HG02870 (cell line): Measurements from ENCODE around the gene ARHGAP45.

Experiments
- ATAC-seq: cut with Tn5 transposase; IDR thresholded peaks from one replicate; pipeline ENCODE4 v1.9.1; 2021; ENCODE audit warnings: mild to moderate bottlenecking, moderate library complexity; ENCODE audit not compliant: unreplicated experiment

The ARHGAP45 gene

DNA sequence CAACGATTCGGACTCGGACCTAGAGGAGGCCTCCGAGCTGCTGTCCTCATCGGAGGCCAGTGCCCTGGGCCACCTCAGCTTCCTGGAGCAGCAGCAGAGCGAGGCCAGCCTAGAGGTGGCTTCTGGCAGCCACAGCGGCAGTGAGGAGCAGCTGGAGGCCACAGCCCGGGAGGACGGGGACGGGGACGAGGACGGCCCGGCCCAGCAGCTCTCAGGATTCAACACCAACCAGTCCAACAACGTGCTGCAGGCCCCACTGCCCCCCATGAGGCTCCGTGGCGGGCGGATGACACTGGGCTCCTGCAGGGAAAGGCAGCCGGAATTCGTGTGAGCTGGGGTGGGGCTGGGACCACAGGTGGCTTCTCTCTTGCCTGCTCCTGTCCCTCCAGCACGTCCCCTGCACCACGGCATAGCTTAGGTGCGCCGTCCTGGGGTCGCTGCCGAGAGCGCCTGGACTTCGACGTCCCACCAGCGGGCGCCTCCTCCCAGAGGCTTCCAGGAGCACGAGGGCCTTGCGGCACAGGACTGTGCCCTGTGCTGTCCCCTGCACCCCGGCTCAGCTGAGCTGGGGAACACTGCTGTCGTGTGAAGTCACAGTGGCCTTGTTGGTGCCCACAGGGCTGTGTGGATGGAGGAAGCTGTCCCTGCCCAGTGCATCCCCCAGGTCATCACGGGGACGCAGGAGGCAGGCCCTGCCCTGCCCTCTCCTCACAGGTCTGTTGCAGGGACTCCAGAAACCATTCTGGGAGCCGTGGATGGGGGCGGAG lies 18.9 kb downstream of the ARHGAP45 start:
- no peak for ATAC-seq

GRCh38 chr19:1086613-1087012 lies 19.6 kb downstream of the ARHGAP45 start:
- no peak for ATAC-seq

- ATAC-seq = no peak
Measured at GRCh38 chr19:1087813-1088415, 20.9 kb downstream of the ARHGAP45 start.

DNA sequence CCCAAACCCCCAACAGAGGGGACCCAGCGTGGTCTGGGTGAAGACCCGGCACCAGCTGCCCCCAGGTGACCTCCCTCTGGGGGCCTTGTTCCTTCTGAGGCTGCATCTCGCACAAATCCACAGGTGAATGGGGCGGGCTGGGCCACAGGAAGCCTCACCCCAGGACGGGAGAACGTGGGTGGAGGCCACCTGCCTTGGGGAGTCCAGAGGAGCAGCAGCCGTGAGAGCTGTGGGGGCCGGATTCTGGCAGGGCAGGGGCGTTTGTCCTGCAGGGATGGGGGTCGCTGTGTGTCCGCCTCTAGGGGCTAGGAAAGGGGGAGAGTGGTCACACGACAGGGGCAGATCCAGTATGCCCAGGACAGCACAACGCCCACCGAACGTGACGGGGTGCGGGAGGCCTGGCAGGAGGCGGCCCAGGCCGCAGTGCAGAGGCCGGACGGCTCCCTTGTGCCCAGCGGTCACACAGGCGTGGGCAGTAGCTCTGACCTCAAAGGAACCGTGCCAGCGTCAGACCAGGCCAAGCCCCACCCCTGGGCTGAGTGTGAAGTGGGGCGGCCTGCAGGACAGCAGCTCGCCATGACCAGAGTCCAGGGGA lies 21.5 kb downstream of the ARHGAP45 start:
- ATAC-seq = no peak

GRCh38 chr19:1089126-1089771 lies 22.3 kb downstream of the ARHGAP45 start:
- no peak for ATAC-seq

- ATAC-seq = no peak
Measured at GRCh38 chr19:1089891-1090290, 22.9 kb downstream of the ARHGAP45 start.

GRCh38 chr19:1090731-1091543 lies 24.0 kb downstream of the ARHGAP45 start:
- no peak for ATAC-seq

DNA sequence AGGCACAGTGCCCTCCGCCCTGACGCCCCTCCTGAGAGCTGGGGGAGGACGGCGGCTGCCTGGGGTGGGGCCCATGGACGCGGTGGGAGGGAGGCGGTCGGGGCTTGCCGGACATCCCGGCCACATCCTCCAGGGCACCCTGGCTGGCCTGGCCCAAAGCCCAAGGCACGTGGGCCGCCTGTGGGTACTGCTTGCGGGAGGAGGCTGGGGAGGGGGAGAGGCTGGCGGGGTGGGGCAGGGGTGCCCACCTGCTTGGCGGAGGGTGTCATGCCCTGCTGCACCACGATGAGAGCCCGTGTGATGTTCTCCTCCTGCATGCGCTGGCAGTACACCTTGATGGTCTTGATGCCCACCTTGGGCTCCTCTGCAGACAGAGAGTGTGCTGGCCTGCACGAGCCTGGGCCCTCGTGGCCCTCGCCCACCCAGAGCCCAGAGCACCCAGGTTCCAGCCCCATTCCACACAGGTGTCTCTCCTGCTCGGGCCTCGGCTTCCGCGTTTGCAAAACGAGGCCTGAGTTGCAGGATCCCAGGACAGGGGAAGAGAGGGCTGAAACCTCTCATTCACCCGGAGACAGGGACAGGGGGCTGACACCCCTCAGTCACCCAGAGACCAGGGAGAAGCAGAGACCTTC lies 24.7 kb downstream of the ARHGAP45 start:
- ATAC-seq = no peak

- no peak for ATAC-seq
Measured at GRCh38 chr19:1093330-1093729, 26.4 kb downstream of the ARHGAP45 start.

DNA sequence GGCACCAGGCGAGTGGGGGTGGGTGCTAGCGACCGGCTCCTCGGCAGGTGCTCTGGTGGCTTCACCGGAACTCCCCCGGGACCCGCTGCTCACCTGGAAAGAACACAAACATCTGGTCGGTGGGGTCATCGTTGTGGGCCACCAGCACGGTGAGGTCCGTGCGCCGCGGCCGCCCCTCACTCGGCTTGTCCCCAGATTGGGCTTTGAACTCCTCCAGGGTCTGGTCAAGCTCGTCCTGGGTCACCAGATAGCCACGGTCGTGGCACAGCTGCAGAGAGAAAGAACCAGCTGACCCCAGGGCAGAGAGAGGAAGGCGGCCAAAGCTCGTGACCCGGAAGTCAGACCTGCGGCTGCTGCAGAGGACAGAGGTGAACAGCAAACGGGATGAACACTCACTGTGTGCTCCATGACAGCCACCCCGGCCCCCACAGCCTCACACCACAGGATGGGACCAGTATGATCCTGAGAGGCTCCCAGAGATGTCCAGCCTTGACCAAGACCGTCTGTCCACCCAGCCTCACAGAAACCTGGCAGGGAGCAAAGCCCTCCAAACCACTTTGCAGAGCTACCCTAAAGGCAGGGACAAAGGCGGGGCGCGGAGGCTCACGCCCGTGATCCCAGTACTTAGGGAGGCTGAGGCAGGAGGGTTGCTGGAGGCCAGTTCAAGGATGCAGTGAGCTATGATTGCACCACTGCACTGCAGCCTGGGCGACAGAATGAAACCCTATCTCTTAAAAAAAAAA lies 27.0 kb downstream of the ARHGAP45 start:
- no peak for ATAC-seq

GRCh38 chr19:1094655-1094977 lies 27.6 kb downstream of the ARHGAP45 start:
- no peak for ATAC-seq

GRCh38 chr19:1094978-1095701 lies 28.2 kb downstream of the ARHGAP45 start, which contains the start of gene POLR2E:
Gene POLR2E, minus strand, starts transcription at chr19:1095375. Its CDS starts 60 bp downstream, at chr19:1095315.
- ATAC-seq = peak; percentile 79

- no peak for ATAC-seq
Measured at GRCh38 chr19:1097810-1098176, 30.8 kb downstream of the ARHGAP45 start.

- ATAC-seq = no peak
Measured at GRCh38 chr19:1098177-1099051, 31.4 kb downstream of the ARHGAP45 start.

- no peak for ATAC-seq
Measured at GRCh38 chr19:1101337-1101698, 34.4 kb downstream of the ARHGAP45 start.

- no peak for ATAC-seq
Measured at GRCh38 chr19:1102407-1103131, 35.6 kb downstream of the ARHGAP45 start.

GRCh38 chr19:1103132-1103707 lies 36.3 kb downstream of the ARHGAP45 start:
- no peak for ATAC-seq
